ENCODE data around the gene CADM2.

DNA sequence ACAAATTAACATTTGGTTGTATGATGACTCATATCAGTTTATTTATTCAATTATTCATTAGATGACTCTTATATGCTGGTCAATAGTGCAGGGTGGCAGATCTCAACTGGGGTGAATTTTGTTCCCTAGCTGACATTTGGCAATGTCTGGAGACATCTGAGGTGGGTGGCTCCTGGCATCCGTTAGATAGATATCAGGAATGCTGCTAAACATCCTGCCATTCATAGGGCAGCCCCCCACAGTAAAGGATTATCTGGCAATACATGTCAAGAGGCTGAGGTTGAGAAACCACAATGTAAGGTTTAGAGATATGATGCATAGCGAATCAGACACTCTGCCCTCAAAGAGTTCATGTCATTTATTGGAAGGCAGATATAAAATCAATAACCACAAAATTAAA, 719.9 kb downstream of the CADM2 start:
- TF ChIP-seq, protein P1, sequence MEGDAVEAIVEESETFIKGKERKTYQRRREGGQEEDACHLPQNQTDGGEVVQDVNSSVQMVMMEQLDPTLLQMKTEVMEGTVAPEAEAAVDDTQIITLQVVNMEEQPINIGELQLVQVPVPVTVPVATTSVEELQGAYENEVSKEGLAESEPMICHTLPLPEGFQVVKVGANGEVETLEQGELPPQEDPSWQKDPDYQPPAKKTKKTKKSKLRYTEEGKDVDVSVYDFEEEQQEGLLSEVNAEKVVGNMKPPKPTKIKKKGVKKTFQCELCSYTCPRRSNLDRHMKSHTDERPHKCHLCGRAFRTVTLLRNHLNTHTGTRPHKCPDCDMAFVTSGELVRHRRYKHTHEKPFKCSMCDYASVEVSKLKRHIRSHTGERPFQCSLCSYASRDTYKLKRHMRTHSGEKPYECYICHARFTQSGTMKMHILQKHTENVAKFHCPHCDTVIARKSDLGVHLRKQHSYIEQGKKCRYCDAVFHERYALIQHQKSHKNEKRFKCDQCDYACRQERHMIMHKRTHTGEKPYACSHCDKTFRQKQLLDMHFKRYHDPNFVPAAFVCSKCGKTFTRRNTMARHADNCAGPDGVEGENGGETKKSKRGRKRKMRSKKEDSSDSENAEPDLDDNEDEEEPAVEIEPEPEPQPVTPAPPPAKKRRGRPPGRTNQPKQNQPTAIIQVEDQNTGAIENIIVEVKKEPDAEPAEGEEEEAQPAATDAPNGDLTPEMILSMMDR (IDR thresholded peaks at IDR 0.05): no peak
- TF ChIP-seq EP300 (IDR thresholded peaks at IDR 0.05): no peak
- no peak for TF ChIP-seq POLR2A (IDR thresholded peaks at IDR 0.05)
